Testis (tissue), 2 donors: Measurements from ENCODE around the gene NTMT2.

Experiments used
- POLR2A ChIP-seq: fragments of 450-650 bp; IDR thresholded peaks from one replicate; pipeline ENCODE4 v1.6.1; 2017; ENCODE audit warnings: antibody characterized with exemption, mild to moderate bottlenecking, moderate library complexity
- TF ChIP-seq, protein P1 (sequence below), 3 experiments: fragments of 450-650 bp in 2 of 3; fragments of 200-600 bp in 1 of 3; sonication (generic) in 1 of 3; IDR thresholded peaks; one replicate each; pipeline ENCODE4 v1.5.1; 2016 to 2019; ENCODE audit warnings: antibody characterized with exemption in 3 of 3, mild to moderate bottlenecking in 2 of 3, moderate library complexity in 1 of 3

DNA sequence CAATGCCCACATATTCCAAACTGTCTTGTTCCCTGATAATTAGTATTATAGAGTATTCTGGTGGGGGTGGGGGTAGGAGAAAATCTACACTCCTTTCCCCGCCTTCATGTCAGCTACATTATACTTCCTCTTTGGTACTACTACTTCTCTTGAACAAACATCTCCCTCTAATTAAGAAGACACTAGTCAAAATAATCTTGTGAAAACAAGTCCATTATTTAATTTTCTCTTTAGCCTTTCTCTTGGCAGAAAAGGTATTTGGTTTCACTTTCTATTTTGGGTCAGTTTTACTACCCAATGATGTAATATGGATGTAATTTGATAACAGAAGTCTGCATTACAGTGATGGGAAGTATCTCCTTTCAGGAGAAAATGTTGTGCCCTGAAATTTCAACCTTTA lies 22.5 kb downstream of the NTMT2 start:
- TF ChIP-seq, protein P1, sequence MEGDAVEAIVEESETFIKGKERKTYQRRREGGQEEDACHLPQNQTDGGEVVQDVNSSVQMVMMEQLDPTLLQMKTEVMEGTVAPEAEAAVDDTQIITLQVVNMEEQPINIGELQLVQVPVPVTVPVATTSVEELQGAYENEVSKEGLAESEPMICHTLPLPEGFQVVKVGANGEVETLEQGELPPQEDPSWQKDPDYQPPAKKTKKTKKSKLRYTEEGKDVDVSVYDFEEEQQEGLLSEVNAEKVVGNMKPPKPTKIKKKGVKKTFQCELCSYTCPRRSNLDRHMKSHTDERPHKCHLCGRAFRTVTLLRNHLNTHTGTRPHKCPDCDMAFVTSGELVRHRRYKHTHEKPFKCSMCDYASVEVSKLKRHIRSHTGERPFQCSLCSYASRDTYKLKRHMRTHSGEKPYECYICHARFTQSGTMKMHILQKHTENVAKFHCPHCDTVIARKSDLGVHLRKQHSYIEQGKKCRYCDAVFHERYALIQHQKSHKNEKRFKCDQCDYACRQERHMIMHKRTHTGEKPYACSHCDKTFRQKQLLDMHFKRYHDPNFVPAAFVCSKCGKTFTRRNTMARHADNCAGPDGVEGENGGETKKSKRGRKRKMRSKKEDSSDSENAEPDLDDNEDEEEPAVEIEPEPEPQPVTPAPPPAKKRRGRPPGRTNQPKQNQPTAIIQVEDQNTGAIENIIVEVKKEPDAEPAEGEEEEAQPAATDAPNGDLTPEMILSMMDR (IDR thresholded peaks at IDR 0.05) = no peak
- TF ChIP-seq POLR2A = no peak
